Stimulated activated CD4-positive, alpha-beta T cell treated with anti-CD3 and anti-CD28 coated beads, TNF-alpha, amount 100 ng/mL, for 48 hours (primary cell): ENCODE data around the gene SCLY.
"Not testable (repeated sequence)": the region's sequence is repeated elsewhere in the genome, so short reads cannot be mapped to it uniquely, and the experiment has no call there.

Source experiments
- DNase-seq, 3 donors: peaks; one replicate each; pipeline ENCODE4 v3.0.0-alpha.2; 2020; ENCODE audit warnings: low read depth in 3 of 3

The SCLY gene

GRCh38 chr2:238060542-238061314 is at the start of gene SCLY:
Gene SCLY, plus strand, starts transcription at chr2:238061001. Its CDS starts 54 bp downstream, at chr2:238061055.
- peak; percentile 91 to 97 (median 95) for DNase-seq

GRCh38 chr2:238013806-238014205 is 47.0 kb upstream of the SCLY start:
- no peak for DNase-seq

GRCh38 chr2:238015705-238016104 is 45.1 kb upstream of the SCLY start:
- no peak for DNase-seq

- DNase-seq: no peak
Measured at GRCh38 chr2:238016526-238016925, 44.3 kb upstream of the SCLY start.

GRCh38 chr2:238019962-238020361 is 40.8 kb upstream of the SCLY start:
- DNase-seq: no peak

GRCh38 chr2:238020816-238021215 is 40.0 kb upstream of the SCLY start:
- no peak for DNase-seq

GRCh38 chr2:238021327-238021726 is 39.5 kb upstream of the SCLY start:
- no peak for DNase-seq

- no peak for DNase-seq
Measured at GRCh38 chr2:238022594-238023157, 38.1 kb upstream of the SCLY start.

GRCh38 chr2:238023608-238024007 is 37.2 kb upstream of the SCLY start:
- no peak for DNase-seq

GRCh38 chr2:238024986-238025385 is 35.8 kb upstream of the SCLY start:
- DNase-seq: peak; percentile 15 to 66 (median 31)

- no peak for DNase-seq
Measured at GRCh38 chr2:238025741-238026360, 35.0 kb upstream of the SCLY start.

- no peak for DNase-seq
Measured at GRCh38 chr2:238027058-238027457, 33.7 kb upstream of the SCLY start.

- no peak for DNase-seq
Measured at GRCh38 chr2:238027591-238028415, 33.0 kb upstream of the SCLY start.

- DNase-seq: no peak
Measured at GRCh38 chr2:238029853-238030252, 30.9 kb upstream of the SCLY start.

GRCh38 chr2:238030422-238031155 is 30.2 kb upstream of the SCLY start:
- DNase-seq: no peak

- DNase-seq: no peak
Measured at GRCh38 chr2:238031751-238032150, 29.1 kb upstream of the SCLY start.

- DNase-seq: no peak
Measured at GRCh38 chr2:238032755-238033337, 28.0 kb upstream of the SCLY start.

GRCh38 chr2:238033991-238034390 is 26.8 kb upstream of the SCLY start:
- DNase-seq: not testable (repeated sequence)

- no peak for DNase-seq
Measured at GRCh38 chr2:238038203-238038602, 22.6 kb upstream of the SCLY start.

- DNase-seq: no peak
Measured at GRCh38 chr2:238039151-238039550, 21.6 kb upstream of the SCLY start.

GRCh38 chr2:238039985-238040384 is 20.8 kb upstream of the SCLY start:
- no peak for DNase-seq
